WTC11 (cell line): ENCODE data around the gene C12orf75.

ENCODE experiments used
- IRF2 ChIP-seq: sonication (generic); formaldehyde crosslinking; IDR thresholded peaks from 2 replicates; pipeline ENCODE4 v1.8.0; 2022; ENCODE audit warnings: low read depth, missing genetic modification reagents, borderline replicate concordance
- MLX ChIP-seq: sonication (generic); formaldehyde crosslinking; IDR thresholded peaks from 2 replicates; pipeline ENCODE4 v1.8.1; 2023; ENCODE audit warnings: mild to moderate bottlenecking, missing genetic modification reagents, moderate library complexity
- NFE2L1 ChIP-seq: sonication (generic); formaldehyde crosslinking; IDR thresholded peaks from 2 replicates; pipeline ENCODE4 v1.8.1; 2023; ENCODE audit warnings: missing genetic modification reagents
- USF1 ChIP-seq: sonication (generic); formaldehyde crosslinking; IDR thresholded peaks from 2 replicates; pipeline ENCODE4 v1.8.0; 2022; ENCODE audit warnings: mild to moderate bottlenecking, missing genetic modification reagents
- ZNF121 ChIP-seq: sonication (generic); formaldehyde crosslinking; IDR thresholded peaks from 2 replicates; pipeline ENCODE4 v1.8.0; 2023; ENCODE audit warnings: missing genetic modification reagents
- TF ChIP-seq, protein P1 (sequence below): fragments of 200-600 bp; IDR thresholded peaks from 2 replicates; pipeline ENCODE4 v1.8.0; 2022; ENCODE audit warnings: antibody characterized with exemption
- TF ChIP-seq, protein P2 (sequence below): sonication (generic); formaldehyde crosslinking; conservative IDR thresholded peaks from 2 replicates; pipeline ENCODE4 v1.8.1; 2022; ENCODE audit warnings: mild to moderate bottlenecking, missing genetic modification reagents

DNA sequence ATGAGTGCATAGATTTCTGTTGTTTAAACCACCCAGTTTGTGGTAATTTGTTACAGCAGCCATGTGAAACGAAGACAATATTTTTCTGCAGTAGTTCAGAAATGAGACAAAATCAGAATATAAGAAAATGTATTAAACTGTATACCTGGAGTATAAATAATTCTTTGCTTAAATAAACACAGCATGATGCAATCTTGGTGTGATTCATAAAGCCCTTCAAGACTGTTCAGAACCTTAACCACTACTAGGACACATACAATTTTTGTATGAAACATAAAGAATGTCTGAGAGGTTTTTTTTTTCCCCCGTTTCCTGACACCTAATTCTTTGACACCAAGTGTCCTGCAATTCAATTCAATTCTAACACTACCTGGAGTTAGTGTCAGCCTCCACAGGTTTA lies 10.5 kb downstream of the C12orf75 start:
- TF ChIP-seq, protein P1, sequence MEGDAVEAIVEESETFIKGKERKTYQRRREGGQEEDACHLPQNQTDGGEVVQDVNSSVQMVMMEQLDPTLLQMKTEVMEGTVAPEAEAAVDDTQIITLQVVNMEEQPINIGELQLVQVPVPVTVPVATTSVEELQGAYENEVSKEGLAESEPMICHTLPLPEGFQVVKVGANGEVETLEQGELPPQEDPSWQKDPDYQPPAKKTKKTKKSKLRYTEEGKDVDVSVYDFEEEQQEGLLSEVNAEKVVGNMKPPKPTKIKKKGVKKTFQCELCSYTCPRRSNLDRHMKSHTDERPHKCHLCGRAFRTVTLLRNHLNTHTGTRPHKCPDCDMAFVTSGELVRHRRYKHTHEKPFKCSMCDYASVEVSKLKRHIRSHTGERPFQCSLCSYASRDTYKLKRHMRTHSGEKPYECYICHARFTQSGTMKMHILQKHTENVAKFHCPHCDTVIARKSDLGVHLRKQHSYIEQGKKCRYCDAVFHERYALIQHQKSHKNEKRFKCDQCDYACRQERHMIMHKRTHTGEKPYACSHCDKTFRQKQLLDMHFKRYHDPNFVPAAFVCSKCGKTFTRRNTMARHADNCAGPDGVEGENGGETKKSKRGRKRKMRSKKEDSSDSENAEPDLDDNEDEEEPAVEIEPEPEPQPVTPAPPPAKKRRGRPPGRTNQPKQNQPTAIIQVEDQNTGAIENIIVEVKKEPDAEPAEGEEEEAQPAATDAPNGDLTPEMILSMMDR = no peak
- TF ChIP-seq ZNF121 (no peak), USF1 (CRISPR knock-in tag) (no peak), NFE2L1 (CRISPR knock-in tag) (no peak), IRF2 (CRISPR knock-in tag) (no peak), MLX (CRISPR knock-in tag) (no peak)
- TF ChIP-seq, protein P2, sequence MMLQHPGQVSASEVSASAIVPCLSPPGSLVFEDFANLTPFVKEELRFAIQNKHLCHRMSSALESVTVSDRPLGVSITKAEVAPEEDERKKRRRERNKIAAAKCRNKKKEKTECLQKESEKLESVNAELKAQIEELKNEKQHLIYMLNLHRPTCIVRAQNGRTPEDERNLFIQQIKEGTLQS (CRISPR knock-in tag) = no peak
